Liver (tissue), 9 donors: Measurements from ENCODE around the gene PCBP4. TPM values are rescaled to one million over a fixed set of nuclear protein-coding genes. Genes with fewer than 3 reads are reported as not detected.

Experiments
- DNase-seq: peaks from one replicate; pipeline ENCODE4 v3.0.0-alpha.2; 2017; ENCODE audit warnings: low spot score
- H3K27ac ChIP-seq, 2 donors: one replicate each; pipeline ENCODE4 v1.7.0; 2013; ENCODE audit warnings: inconsistent platforms in 2 of 2, low read length in 2 of 2, control low read depth in 1 of 2, low read depth in 1 of 2, mild to moderate bottlenecking in 1 of 2
- H3K27me3 ChIP-seq, 4 donors: one replicate each; pipeline versions ENCODE4 v1.6.1 to v1.7.0; 2013; ENCODE audit warnings: low read length in 3 of 4, inconsistent platforms in 1 of 4, mild to moderate bottlenecking in 1 of 4, moderate library complexity in 1 of 4; ENCODE audit not compliant: control insufficient read depth in 4 of 4, insufficient read depth in 4 of 4
- H3K36me3 ChIP-seq, 4 donors: one replicate each; pipeline versions ENCODE4 v1.6.1 to v1.7.0; 2013; ENCODE audit warnings: low read length in 3 of 4, mild to moderate bottlenecking in 3 of 4, low read depth in 1 of 4, moderate library complexity in 1 of 4; ENCODE audit not compliant: control insufficient read depth in 4 of 4, insufficient read depth in 3 of 4
- H3K4me1 ChIP-seq, 4 donors: one replicate each; pipeline versions ENCODE4 v1.6.1 to v1.7.0; 2013; ENCODE audit warnings: low read length in 3 of 4, mild to moderate bottlenecking in 3 of 4, moderate library complexity in 1 of 4; ENCODE audit not compliant: control insufficient read depth in 4 of 4, insufficient read depth in 4 of 4
- H3K4me3 ChIP-seq, 3 donors: one replicate each; pipeline versions ENCODE4 v1.6.1 to v1.7.0; 2013; ENCODE audit warnings: low read length in 3 of 3, control low read depth in 1 of 3, low read depth in 1 of 3, mild to moderate bottlenecking in 1 of 3
- H3K9ac ChIP-seq, 2 donors: one replicate each; pipeline ENCODE4 v1.7.0; 2013; ENCODE audit warnings: low read length in 2 of 2, mild to moderate bottlenecking in 2 of 2, moderate library complexity in 2 of 2, control low read depth in 1 of 2, low read depth in 1 of 2
- H3K9me3 ChIP-seq, 4 donors: one replicate each; pipeline versions ENCODE4 v1.6.1 to v1.7.0; 2013; ENCODE audit warnings: low read length in 3 of 4; ENCODE audit not compliant: control insufficient read depth in 4 of 4
- CTCF ChIP-seq: fragments of 150-350 bp; IDR thresholded peaks from 2 replicates; pipeline ENCODE4 v1.5.1; 2017; ENCODE audit warnings: improper control_type of control experiment, low read depth, low read length; ENCODE audit not compliant: missing input control
- EGR1 ChIP-seq, 2 donors: IDR thresholded peaks; 2 replicates each; pipeline ENCODE4 v1.6.1; 2016 to 2018; ENCODE audit warnings: antibody characterized with exemption in 2 of 2, low read depth in 2 of 2
- FOXA1 ChIP-seq: IDR thresholded peaks from 2 replicates; pipeline ENCODE4 v1.6.1; 2016; ENCODE audit warnings: antibody characterized with exemption
- FOXA2 ChIP-seq: IDR thresholded peaks from 2 replicates; pipeline ENCODE4 v1.6.1; 2016; ENCODE audit warnings: antibody characterized with exemption
- GABPA ChIP-seq, 2 donors: IDR thresholded peaks in 1 of 2; conservative IDR thresholded peaks in 1 of 2; 2 replicates each; pipeline ENCODE4 v1.6.1; 2016; ENCODE audit warnings: antibody characterized with exemption in 2 of 2, mild to moderate bottlenecking in 1 of 2, moderate library complexity in 1 of 2
- HNF4A ChIP-seq, 2 donors: conservative IDR thresholded peaks; 2 replicates each; pipeline ENCODE4 v1.6.1; 2016; ENCODE audit warnings: antibody characterized with exemption in 2 of 2, mild to moderate bottlenecking in 2 of 2
- HNF4G ChIP-seq: IDR thresholded peaks from 2 replicates; pipeline ENCODE4 v1.6.1; 2016; ENCODE audit warnings: antibody characterized with exemption
- JUND ChIP-seq, 2 donors: IDR thresholded peaks; 2 replicates each; pipeline ENCODE4 v1.6.1; 2016; ENCODE audit warnings: antibody characterized with exemption in 2 of 2
- NR2F2 ChIP-seq: IDR thresholded peaks from 2 replicates; pipeline ENCODE4 v1.6.1; 2016; ENCODE audit warnings: antibody characterized with exemption
- RAD21 ChIP-seq, 2 donors: IDR thresholded peaks; 2 replicates each; pipeline ENCODE4 v1.6.1; 2016; ENCODE audit warnings: antibody characterized with exemption in 2 of 2, mild to moderate bottlenecking in 2 of 2
- RXRA ChIP-seq, 2 donors: IDR thresholded peaks; 2 replicates each; pipeline ENCODE4 v1.6.1; 2017 to 2018; ENCODE audit warnings: antibody characterized with exemption in 2 of 2, mild to moderate bottlenecking in 1 of 2
- SP1 ChIP-seq: IDR thresholded peaks from 2 replicates; pipeline ENCODE4 v1.6.1; 2018; ENCODE audit warnings: antibody characterized with exemption, mild to moderate bottlenecking
- TAF1 ChIP-seq: conservative IDR thresholded peaks from 2 replicates; pipeline ENCODE4 v1.6.1; 2016; ENCODE audit warnings: antibody characterized with exemption, mild to moderate bottlenecking
- YY1 ChIP-seq: IDR thresholded peaks from 2 replicates; pipeline ENCODE4 v1.6.1; 2016; ENCODE audit warnings: antibody characterized with exemption, mild to moderate bottlenecking
- ZBTB33 ChIP-seq: IDR thresholded peaks from 2 replicates; pipeline ENCODE4 v1.6.1; 2016; ENCODE audit warnings: antibody characterized with exemption
- WGBS: extraction: QIAGEN DNeasy Blood & Tissue Kit; methylation state at CpG from one replicate; pipeline ENCODE4 v1.1.7; 2013; 5-methylcytosine and 5-hydroxymethylcytosine counted together
- polyA plus RNA-seq, 2 donors: library from polyadenylated mRNA; stranded (reverse) in 1 of 2; unstranded in 1 of 2; fragments of 200-250 nt in 1 of 2; fragments of >200 nt in 1 of 2; fragmentation: Nextera tagmentation in 1 of 2; extraction: Ambion mirVana in 1 of 2; gene quantifications; one replicate each; pipeline versions ENCODE4 v1.2.1 to v1.2.3, GENCODE V29; 2013 to 2015
- total RNA-seq, 2 donors: library from RNA; depleted of rRNA; stranded (reverse); fragments of >200 nt; gene quantifications; one replicate each; pipeline ENCODE4 v1.2.3, GENCODE V29; 2014
- TF ChIP-seq, protein P1 (sequence below): IDR thresholded peaks from 2 replicates; pipeline ENCODE4 v1.6.1; 2016; ENCODE audit warnings: antibody characterized with exemption
- TF ChIP-seq, protein P2 (sequence below): IDR thresholded peaks from 2 replicates; pipeline ENCODE4 v1.6.1; 2016; ENCODE audit warnings: antibody characterized with exemption, mild to moderate bottlenecking
- TF ChIP-seq, protein P3 (sequence below): IDR thresholded peaks from 2 replicates; pipeline ENCODE4 v1.6.1; 2016; ENCODE audit warnings: antibody characterized with exemption
- donor health status: healthy.
- donor health status: healthy.
- donor health status: healthy.
- donor health status: healthy.
- donor health status: healthy.

Gene PCBP4
- total RNA-seq = 1 to 10 TPM; 4.0 to 4.9 TPM
- 1 to 10 TPM; 2.7 to 7.9 TPM for polyA plus RNA-seq

DNA sequence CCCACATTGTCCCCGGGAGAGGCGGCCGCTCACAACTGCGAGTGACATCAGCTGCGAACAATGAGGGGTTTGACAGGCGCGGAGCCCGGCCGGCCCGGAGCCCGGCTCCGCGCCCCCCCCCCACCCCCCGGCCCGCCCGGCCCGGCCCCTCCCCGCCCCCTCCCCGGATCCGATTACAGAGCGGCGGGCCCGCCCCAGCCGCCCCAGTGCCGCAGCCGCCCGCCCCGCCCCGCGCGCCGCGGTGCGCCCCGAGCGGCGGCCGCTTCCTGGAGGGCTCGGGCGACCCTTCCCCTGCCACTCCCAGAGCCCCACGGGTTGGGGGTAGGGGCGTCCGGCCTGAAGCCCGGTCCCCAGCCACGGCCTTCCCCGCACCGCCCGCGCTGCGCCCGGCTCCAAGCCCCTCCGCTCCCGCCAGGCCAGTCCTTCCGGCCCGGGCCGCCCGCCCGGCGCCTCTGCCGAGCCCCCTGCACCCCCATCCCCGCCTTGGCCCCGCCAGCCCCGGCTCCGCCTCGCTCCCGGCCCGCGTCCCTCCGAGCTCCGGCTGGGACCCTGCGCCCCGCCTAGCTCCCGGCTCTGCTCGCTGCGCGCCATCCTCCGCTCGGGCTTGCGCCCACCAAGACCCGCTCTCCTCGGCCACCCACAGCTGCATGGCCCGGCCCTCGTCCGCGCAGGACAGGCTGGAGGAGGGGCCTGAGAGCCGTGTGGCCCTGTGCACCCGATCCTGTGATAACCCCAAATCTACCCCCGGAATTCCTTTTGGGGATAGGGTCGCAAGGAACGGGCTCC lies at the start of gene PCBP4:
TSS of gene PCBP4 (minus strand) at position 71 of the 786 bp plus-strand sequence. CDS start 6,214 bp downstream, outside the sequence.
- Histone ChIP-seq H3K36me3 (no peaks in the 10 kb centered on the region), H3K27ac (peak within 1 kb of the TSS; percentile 64 to 80), H3K27me3 (no peaks in the 10 kb centered on the region), H3K9me3 (no peaks in the 10 kb centered on the region), H3K9ac (no peak within 1 kb of the TSS), H3K4me3 (peak within 1 kb of the TSS in 2 of 3 donors; percentile 57 to 76), H3K4me1 (peaks cover 8 to 46% (median 42%) of the 10 kb centered on the region in 4 donors)
- DNase-seq = peak; percentile 55
- under 1% methylated on average over 90 of the region's 90 CpGs for WGBS
- TF ChIP-seq, protein P1, sequence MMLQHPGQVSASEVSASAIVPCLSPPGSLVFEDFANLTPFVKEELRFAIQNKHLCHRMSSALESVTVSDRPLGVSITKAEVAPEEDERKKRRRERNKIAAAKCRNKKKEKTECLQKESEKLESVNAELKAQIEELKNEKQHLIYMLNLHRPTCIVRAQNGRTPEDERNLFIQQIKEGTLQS = no peak
- TF ChIP-seq, protein P2, sequence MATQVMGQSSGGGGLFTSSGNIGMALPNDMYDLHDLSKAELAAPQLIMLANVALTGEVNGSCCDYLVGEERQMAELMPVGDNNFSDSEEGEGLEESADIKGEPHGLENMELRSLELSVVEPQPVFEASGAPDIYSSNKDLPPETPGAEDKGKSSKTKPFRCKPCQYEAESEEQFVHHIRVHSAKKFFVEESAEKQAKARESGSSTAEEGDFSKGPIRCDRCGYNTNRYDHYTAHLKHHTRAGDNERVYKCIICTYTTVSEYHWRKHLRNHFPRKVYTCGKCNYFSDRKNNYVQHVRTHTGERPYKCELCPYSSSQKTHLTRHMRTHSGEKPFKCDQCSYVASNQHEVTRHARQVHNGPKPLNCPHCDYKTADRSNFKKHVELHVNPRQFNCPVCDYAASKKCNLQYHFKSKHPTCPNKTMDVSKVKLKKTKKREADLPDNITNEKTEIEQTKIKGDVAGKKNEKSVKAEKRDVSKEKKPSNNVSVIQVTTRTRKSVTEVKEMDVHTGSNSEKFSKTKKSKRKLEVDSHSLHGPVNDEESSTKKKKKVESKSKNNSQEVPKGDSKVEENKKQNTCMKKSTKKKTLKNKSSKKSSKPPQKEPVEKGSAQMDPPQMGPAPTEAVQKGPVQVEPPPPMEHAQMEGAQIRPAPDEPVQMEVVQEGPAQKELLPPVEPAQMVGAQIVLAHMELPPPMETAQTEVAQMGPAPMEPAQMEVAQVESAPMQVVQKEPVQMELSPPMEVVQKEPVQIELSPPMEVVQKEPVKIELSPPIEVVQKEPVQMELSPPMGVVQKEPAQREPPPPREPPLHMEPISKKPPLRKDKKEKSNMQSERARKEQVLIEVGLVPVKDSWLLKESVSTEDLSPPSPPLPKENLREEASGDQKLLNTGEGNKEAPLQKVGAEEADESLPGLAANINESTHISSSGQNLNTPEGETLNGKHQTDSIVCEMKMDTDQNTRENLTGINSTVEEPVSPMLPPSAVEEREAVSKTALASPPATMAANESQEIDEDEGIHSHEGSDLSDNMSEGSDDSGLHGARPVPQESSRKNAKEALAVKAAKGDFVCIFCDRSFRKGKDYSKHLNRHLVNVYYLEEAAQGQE = no peak
- no peak for TF ChIP-seq YY1

DNA sequence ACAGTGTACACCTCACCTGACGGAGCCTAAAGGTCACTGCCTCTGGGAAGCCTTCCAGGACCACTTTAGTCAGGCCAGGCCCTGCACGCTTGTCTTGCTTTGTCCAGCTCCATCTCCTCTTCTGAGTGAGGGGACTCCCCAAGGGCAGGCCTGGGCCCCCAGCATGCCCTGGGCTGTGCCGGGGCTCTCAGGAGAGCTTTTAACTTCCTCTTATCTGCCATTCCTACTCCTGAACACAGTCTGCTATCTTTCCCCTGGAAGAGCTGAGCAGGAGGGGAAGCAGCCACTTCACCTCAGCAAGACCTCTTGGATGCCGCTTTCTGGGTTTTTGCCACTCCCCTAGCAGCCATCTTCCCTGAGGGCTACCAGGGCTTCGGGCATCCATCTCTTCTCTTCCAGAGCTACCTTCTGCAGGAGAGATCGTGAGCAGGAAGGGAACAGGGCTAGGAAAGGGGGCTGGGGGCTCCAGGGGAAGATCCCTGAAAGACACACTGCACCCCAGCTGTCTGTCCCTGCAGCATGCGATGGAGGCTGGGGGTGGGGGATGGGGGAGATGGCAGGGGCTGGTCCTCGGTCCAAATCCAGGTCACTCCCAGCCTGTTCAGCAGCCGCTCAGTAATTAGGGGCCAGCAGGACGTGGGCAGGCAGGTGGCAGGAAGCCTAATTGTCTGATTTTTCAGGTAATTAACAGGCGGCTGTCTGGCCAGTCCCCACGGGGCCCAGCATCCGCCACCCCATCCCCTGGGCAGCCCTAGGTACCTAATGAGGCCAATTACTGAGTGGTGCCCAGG lies 48.4 kb upstream of the PCBP4 start:
- no peak overlapping the region for H3K4me3 ChIP-seq
- no peaks in the 10 kb centered on the region for H3K27me3 ChIP-seq
- no peaks in the 10 kb centered on the region for H3K36me3 ChIP-seq
- WGBS = 87% methylated on average over 13 of the region's 13 CpGs
- H3K9me3 ChIP-seq = no peaks in the 10 kb centered on the region
- no peak for TF ChIP-seq CTCF
- no peak for TF ChIP-seq HNF4G
- TF ChIP-seq NR2F2 = no peak
- TF ChIP-seq GABPA (IDR thresholded peaks at IDR 0.05 in 1 of 2, conservative IDR thresholded peaks at IDR 0.05 in 1 of 2) = no peak
- TF ChIP-seq, protein P1 = no peak
- TF ChIP-seq ZBTB33 = no peak
- TF ChIP-seq FOXA1 = no peak
- TF ChIP-seq, protein P2 = no peak
- no peak for TF ChIP-seq TAF1
- TF ChIP-seq EGR1 (IDR thresholded peaks at IDR 0.05; ENCODE audit: low read depth in 2 of 2) = no peak
- no peak for TF ChIP-seq YY1
- TF ChIP-seq, protein P3, sequence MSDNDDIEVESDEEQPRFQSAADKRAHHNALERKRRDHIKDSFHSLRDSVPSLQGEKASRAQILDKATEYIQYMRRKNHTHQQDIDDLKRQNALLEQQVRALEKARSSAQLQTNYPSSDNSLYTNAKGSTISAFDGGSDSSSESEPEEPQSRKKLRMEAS = no peak
- no peak for TF ChIP-seq RXRA (IDR thresholded peaks at IDR 0.05)
- no peak for TF ChIP-seq SP1
- TF ChIP-seq FOXA2 = no peak
- no peak for TF ChIP-seq HNF4A (conservative IDR thresholded peaks at IDR 0.05)
- TF ChIP-seq JUND (IDR thresholded peaks at IDR 0.05) = no peak
- TF ChIP-seq RAD21 (IDR thresholded peaks at IDR 0.05) = no peak
- H3K9ac ChIP-seq = no peak overlapping the region
- no peak overlapping the region for H3K27ac ChIP-seq
- H3K4me1 ChIP-seq = peaks cover 0 to 3% (median 0%) of the 10 kb centered on the region in 4 donors
- no peak for DNase-seq
